Measurements from ENCODE around the gene NAV3. TPM values are rescaled to one million over a fixed set of nuclear protein-coding genes. Genes with fewer than 3 reads are reported as not detected.

Gene NAV3
- total RNA-seq, 1 experiment from 2014 or later = 28.3 TPM

DNA sequence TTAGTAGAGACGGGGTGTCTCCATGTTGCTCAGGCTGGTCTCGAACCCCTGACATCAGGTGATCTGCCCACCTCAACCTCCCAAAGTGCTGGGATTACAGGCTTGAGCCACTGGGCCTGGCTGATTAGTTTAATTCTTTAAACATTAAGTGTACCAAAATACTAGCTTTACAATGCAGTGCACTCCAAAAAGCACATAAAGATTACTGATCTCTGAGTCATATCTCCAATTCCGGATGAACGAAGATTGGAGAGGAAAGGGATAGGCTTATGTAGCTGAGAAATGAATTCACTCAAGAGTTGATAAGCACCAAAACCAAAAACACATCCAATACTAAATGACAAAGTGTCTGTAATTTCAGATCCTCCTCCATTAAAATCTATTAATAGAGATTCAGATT, 15.1 kb downstream of the NAV3 start:
- peak; percentile 68 for DNase-seq (ENCODE audit: low read depth)

DNA sequence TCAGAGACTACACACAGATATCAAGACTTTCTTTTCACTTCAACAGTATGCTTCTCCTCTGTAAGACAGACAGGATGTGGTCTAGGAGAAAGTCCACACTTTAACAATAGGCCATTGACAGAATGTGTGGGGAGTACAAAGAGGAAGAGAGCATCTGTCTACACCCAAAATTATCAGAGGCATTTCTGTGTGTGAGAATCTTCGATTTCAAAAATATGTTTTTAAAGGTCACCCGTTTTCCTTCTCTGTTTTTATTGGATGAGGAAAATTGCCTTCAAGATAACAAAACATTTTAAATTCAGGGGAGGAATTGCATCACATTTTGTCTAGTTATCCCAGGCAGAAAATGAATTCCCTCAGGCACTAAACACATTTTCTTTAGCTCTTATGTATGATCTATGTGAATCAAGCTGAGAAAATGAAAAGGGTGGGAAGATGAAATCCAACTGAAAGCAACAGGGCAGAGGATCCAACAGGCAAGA, 16.4 kb downstream of the NAV3 start:
- peak; percentile 20 for DNase-seq (ENCODE audit: low read depth)

DNA sequence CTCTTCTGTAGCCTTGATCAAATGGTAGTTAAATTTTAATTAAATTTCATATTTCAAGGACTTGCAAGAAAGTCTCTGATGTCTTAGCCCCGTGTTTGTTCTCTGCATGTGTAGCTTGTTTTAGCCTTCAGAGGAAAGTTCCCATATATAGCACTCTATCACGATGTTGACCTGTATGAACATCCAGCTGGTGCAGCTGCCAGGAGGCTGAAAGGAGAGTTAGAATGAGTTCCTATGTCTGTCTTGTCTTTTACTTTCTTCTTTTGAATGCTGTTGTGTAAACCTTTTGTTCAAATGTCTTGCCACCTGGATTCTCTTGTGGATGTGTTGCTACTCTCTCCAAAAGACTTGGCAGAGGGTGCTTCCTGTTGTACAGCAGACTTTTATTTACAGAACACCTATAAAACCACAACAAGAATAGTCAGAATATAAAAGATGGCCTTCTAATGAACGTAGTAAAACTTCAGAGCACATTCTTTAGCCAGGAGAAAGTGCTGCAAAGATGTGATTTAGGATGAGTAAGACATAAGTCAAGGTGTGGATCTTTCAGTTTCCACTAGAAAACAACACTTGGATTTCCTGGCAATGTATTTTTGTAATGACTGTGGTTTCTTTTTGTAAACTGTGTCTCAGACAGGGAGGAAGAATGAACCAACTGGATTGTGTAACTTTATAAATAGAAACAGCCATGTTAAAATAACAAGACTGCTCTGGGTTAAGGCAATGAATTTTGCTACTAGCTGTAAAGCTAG, 17.2 kb downstream of the NAV3 start:
- DNase-seq (ENCODE audit: low read depth) = peak; percentile 84

DNA sequence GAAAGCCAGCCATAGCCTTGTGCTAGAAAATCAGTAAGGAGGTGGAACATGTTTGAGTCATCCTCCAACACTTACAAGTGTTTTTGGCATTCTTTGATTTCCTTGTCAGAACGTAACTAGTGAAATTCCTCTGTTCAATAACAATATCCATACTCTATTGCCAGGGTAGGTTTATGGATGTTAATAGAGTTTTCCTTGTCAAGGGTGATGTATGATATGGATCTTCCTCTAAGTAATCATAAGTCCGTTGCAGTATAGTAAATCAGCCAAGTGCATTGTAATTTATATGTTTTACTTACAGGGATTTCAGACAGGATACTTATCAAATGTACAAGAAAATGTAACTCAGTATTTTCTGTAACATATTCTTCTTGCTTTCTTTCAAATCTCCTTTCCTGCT, 19.4 kb downstream of the NAV3 start:
- DNase-seq (ENCODE audit: low read depth) = no peak

DNA sequence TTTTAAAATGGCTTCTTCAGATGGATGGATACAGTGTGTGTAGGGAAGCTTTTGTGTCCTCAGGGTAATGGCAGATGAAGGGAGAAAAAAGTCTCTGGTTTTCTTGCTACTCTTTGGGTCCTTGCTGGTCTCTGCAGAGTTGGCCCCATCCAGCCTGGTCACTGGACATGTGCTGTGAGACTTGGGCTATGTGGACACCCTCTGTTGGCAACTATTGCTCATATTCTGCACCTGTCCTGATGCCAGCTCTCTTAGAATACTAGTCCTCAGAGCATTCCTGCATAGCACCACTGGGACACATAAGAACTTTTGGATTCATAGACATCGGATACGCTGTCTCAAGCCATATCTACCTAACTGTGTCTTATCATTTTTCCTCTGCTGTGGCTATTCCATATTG, 20.0 kb downstream of the NAV3 start:
- no peak for DNase-seq (ENCODE audit: low read depth)

DNA sequence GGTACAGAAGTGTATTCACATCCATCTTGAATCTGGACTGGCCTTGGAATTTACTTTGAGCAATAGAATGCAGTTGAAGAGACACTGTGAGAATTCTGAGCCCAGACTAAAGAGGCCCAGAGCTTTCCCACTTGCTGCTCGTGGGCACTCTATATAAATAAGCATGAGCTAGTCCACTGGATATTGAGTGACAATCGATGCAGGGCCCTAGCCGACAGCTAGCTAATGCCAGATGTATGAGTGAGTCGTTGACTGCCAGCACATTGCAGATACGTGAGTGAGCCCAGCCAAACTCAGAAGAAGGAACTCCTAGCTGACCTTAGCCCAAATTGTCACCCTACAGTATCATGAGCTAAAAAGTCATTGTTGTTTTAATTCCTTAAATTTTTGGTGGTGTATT, 24.9 kb downstream of the NAV3 start:
- peak; percentile 33 for DNase-seq (ENCODE audit: low read depth)

DNA sequence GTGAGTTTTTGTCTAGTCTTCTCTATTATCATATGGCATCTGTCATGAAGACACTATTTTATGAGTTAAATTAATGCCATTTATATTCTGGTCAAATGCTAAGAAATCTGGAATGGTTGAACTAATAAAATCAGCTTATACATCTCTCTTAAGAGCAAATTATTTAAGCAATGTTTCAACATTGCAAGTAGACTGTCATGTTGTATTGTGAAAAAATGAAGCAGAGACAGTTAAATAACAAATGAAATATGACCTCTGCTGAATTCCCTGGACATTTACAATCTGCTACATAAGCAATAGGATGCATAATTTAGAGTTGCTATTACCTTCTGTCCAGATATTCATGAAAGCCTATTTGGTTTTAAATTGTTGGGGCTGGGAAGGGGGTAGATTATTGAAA, 30.6 kb downstream of the NAV3 start:
- no peak for DNase-seq (ENCODE audit: low read depth)

DNA sequence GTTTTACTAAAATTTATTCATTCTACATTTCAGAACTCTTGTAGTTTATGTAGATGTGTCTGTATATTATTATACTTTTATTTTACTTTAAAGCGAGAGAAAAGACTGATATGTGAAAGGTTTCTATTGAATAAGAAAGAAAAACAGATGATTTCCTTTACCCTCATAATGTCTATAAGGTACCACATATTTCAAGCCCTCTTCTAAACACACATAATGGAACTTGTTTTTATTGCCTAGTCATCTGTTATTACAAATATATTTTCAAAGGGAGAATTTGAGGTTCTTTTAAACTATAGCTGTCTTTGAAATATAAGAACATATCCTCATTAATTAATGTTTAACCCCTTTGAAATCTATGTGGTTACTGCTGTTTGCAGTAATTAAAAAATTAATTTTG, 34.5 kb downstream of the NAV3 start:
- no peak for DNase-seq (ENCODE audit: low read depth)

DNA sequence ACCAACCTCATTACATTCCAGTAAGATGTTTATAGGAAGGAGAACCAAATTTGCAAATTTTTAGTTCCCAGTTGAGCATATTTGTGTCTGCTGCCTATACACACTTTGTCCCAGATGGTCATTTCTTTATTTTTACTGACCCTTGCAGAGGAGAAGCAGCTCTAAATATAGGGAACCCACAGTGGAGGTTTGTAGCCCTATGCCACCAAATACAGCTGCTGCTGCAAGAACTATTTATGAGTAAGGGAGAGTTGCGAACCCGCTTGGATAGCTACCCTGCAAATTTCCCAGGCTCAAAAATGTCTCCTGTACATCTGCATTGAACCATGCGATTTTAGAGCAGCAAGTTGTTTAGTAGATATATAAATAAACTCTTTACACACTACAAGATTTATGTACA, 48.2 kb downstream of the NAV3 start:
- no peak for DNase-seq (ENCODE audit: low read depth)

DNA sequence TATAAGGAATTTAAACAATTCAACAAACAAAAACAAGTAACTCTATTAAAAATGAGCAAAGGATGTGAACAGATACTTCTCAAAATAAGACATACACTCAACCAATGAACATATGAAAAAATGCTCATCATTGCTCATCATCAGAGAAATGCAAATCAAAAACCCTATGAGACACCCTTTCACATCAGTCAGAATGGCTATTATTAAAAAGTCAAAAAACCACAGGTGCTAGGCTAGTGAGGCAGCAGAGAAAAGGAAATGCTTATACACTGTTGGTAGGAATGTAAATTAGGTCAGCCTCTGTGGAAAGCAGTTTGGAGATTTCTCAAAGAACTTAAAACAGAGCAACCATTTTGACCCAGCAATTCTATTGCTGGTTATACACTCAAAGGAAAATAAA, 52.0 kb downstream of the NAV3 start:
- DNase-seq (ENCODE audit: low read depth) = no peak

DNA sequence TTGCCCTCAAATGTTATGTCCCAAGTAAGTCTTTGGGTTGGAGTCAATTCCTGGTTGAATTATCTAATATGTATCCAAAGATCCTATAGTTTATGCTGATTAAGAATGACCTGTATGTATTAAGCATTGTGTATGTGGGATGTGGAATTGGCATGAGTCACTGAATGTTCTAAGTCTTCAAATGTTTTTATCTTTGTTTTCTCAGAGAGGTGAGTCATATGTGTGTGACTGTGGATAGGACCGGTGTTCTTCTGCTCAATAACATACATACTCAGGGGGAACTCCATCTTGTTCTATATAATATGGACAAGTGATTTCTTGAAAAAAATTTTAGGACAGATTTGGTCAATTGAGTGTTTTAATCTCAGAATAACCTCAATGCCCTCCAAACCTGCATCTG, 57.9 kb downstream of the NAV3 start:
- DNase-seq (ENCODE audit: low read depth) = peak; percentile 62

DNA sequence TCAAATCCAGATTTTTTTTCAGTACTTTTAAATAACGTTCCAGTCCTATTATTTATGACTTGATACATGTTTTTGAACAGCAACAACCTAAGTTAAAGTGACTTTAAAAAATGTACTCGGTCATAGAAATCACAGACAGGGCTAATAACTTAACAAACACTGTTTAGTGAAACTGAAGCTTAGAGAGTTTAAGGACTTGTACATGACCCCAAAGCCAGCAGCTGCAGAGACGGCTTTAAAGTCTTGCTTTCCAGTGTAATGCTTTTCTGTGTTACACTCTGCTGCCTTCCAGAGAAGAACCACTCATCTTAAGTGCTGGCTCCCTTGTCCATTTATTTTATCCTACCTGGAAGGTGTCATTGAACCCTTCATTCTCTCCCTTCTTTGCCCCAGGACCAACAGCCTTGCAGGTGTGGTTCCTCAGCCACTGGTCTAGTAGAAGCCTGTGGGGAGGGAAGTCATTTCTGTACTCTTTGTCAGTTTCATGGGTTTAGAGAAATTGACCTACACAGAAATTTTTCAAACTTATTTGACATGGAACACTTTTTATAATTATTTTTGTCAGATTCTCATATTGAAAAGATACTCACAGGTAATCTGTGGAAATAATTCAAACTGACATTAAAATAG, 60.9 kb downstream of the NAV3 start:
- DNase-seq (ENCODE audit: low read depth) = no peak

DNA sequence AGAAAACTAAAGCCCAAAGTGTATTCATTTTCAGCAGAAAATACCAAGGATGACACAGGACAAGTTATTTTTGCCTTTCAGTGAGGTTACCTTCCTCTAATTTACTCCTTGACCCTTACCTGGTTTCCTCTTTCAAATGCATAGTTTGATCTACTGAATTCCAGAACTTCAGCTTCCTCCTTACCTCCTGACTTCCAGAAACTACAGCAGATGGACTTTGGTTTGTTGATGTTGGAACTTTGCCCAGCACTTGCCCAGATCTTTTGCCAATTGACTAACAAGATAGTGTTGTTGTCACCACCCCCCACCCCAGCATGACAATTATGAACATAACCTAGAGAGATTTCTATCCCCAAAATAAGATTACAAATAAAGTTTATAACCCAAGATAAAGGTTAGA, 63.2 kb downstream of the NAV3 start:
- DNase-seq (ENCODE audit: low read depth) = peak; percentile 55

DNA sequence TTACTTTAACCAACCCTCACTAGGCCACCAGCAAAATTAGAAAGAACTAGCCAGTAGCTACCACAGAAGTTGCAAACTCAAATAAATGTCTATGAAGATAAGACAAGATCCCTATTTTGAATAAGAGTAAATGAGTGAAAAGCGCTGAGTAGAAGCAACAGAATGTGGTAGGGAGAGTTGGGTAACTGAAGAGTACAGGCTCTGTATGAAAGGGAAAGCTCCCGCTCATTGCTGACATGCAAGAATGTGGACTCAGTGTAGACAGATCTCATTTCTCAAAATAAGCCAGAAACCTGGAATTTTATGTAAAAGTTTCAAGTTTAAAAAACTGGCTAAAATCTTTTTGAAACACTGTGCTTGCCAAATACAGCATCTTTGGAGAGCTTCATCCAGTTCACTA, 63.9 kb downstream of the NAV3 start:
- DNase-seq (ENCODE audit: low read depth) = no peak

DNA sequence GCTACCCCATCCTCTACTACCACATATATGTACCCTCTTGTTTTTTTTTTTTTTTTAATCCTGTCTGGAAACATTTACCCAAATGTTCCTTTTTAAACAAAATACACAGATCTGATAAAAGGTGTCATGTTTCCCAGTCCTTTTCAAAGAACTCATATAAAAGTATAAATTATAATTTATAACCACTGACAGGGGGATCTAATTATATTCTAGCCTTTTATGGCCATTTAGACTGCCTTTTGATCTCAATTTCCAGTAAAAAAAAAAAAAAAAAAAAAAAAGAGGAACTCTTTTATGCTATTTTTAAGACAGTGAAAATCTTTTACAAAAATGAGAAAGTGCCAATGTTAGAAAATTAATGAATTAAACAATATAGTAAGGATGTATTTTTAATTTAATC, 65.0 kb downstream of the NAV3 start:
- DNase-seq (ENCODE audit: low read depth) = no peak

DNA sequence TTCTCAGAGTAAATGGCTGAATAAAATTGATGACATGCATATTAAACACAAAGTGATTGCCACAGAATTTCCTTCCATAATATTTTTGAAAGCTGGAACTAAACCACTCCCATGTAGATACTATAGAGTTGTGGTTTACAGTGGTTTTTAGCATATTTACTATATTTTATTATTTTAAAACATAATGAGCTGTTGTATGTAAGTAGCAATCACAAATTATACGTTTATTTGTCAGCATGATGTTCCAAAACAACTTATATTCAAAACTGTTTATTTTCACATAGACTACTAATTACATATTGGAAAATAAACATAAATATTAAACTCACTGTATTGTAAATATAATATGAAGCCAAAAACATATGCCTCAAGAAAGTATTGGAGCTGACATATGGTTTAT, 77.2 kb downstream of the NAV3 start:
- no peak for DNase-seq (ENCODE audit: low read depth)

DNA sequence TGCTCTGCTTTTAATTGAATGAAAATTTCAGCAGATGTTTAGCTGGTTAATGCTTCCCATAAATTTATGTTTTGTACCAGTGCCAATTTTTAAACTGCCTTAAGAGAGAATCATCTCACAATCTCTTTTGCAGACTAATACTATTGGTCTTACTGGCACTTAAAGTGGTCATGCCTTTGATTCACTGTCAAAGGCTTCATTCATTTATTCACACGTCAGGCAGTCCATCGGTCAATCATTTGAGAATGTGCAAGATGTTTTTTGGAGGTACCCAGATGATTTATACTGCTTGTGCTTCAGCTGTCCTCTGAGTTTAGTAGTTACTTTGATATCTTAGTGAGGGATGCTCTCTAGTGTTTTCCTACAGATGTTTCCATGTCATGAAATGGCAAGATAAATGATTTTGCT, 83.4 kb downstream of the NAV3 start:
- no peak for DNase-seq (ENCODE audit: low read depth)

DNA sequence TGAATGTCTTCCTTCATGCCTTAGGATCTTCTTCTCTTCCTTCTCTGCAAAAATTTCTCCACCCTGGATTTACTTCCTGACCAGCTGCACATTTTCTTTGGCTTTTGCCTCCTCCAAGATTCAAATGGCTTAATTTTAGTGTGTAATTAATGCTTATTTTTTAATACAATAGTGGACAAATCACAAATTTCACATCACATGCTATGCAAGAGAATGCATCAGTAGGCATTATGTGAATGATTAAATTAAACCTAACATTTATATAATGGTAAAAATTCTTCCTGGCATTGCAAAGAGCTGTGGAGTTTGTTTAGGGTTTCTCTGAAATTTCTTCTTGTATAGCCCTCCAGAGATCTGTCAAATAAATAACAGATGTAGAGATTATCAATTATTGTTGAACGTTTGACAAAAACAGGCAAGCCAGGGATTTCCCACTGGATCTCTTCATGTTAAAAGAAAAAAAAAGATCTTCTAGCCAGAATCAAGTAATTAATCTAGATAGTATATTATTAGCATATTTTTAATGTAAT, 84.4 kb downstream of the NAV3 start:
- DNase-seq (ENCODE audit: low read depth) = no peak

DNA sequence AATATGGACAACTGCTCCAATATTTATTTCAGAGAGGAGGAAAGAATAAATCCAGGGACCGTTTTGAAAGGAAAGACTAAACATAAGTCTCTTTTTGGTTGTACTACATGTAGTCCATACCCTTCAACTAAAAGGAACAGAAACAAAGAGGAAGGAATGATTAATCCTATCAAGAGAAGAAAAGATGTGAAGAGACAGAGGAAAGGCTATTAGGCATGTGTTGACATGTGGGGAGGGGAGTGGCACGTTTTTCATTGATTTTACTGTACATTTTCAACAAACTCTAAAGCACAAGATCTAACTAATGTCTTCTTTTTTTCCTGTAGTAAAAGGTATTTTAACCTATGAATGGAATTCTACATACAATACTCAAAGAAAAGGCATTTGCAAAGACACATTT, 85.6 kb downstream of the NAV3 start:
- DNase-seq (ENCODE audit: low read depth) = no peak

DNA sequence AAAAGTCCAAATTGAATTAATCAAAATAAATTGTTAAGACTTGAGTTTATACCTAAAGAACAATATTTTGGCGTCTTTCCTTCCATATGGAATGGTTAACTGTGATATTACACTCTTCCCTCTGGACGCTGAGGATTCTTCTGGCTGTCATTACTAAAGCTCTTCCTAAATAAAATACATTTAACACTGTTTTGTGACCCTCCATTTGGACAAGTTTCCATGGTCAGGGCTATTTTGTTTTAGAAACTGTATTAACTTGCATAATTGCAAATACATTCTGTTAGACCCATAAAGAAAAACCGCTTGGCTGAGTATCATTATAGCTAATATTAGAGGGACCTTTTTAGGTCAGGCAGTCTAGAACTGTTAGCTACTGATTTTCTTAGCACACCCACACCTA, 87.4 kb downstream of the NAV3 start:
- DNase-seq (ENCODE audit: low read depth) = no peak

DNA sequence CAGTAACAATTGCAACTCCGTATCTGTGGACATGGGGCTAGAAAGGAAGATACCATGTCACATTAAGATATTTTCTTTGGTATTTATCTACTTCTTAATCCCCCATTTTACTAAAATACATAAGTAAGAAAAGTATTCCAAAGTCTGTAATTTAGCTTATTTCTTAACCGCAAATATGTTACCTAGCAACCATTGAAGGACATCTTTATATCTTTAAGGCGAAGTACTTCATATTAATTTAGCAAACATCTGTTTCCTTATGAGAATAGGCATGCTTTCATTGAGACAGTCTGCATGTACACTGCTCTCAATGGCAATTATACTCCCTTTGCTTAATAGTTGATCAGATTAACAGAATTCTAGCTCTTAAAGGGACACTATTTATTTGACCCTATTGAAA, 88.8 kb downstream of the NAV3 start:
- DNase-seq (ENCODE audit: low read depth) = no peak

DNA sequence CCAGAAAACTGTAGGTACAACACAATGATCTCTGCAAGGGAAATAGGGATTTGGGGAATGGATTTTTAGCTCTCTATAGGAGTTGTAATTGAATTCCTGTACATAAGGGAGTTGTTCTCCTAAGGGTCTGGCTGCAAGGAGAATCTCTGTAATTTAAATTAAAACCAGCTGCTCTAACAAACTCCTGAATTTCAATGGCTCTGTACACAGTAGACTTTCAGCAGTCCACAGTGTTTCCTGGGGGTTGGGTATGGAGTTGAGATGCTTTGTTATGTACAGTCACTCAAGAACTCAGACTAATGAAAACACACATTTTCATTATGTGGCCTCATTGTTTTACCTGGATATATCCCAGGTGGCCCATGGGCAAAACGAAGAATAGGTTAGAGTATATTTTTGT, 93.2 kb downstream of the NAV3 start:
- DNase-seq (ENCODE audit: low read depth) = no peak

DNA sequence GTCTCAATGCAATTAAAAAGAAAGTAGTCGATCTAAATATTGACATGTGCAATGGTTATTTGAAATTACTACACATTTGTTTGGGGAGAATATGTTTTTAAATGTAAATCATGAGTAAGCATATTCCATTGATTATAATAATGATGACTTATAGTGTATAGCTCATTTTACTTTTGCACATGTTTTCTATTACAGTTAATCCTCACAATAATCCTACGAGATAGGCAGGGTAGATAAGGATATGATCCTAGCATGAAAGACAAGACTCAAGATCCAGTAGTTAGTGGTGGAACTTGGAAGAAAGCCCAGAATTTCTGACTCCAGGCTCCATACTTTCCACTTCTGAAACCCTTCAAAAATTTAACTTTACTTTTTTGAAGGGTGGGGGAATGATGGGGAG, 94.0 kb downstream of the NAV3 start:
- peak; percentile 86 for DNase-seq (ENCODE audit: low read depth)

All from M059J (cell line).